GM12891 (cell line): Measurements from ENCODE around the gene LRIG3.

Experiments
- POLR2A ChIP-seq: IDR thresholded peaks from 2 replicates; pipeline ENCODE4 v1.6.1; 2011; ENCODE audit warnings: low read depth, low read length, control low read depth
- POLR2AphosphoS5 ChIP-seq: IDR thresholded peaks from 2 replicates; pipeline ENCODE4 v1.6.1; 2011; ENCODE audit warnings: low read depth, low read length, control low read depth
- POU2F2 ChIP-seq: IDR thresholded peaks from 2 replicates; pipeline ENCODE4 v1.6.1; 2011; ENCODE audit warnings: low read depth, mild to moderate bottlenecking, control low read depth, low read length, moderate library complexity
- SPI1 ChIP-seq: IDR thresholded peaks from 2 replicates; pipeline ENCODE4 v1.6.1; 2011; ENCODE audit warnings: low read depth, low read length, control low read depth

- no peak for TF ChIP-seq POLR2AphosphoS5
- TF ChIP-seq POLR2A: no peak
- no peak for TF ChIP-seq SPI1
- no peak for TF ChIP-seq POU2F2
These were observed 3.5 kb upstream of the LRIG3 start for GRCh38 chr12:58923781-58924180.
